ENCODE results near the gene HVCN1.

The HVCN1 gene

DNA sequence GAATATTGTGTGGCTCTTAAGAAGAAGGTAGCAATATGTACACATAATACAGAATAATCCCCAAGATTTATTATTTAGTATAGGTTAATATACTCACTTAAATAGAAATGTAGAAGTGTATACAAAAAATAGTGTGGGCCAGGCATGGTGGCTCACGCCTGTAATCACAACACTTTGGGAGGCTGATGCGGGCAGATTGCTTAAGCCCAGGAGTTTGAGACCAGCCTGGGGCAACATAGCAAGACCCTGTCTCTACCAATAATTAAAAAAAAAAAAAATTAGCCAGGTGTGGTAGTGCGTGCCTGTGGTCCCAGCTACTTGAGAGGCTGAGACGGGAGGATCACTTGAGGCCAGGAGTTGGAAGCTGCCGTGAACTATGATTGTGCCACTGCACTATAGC, 15.3 kb upstream of the HVCN1 start:
- CTCF ChIA-PET, result interaction anchor here (0.6 to 1.3 kb wide), 3 partner anchors 34 to 123 kb away, joined by 3 read pairs; no protein-coding TSS in a partner anchor
- POLR2A ChIA-PET, result no interaction called here

DNA sequence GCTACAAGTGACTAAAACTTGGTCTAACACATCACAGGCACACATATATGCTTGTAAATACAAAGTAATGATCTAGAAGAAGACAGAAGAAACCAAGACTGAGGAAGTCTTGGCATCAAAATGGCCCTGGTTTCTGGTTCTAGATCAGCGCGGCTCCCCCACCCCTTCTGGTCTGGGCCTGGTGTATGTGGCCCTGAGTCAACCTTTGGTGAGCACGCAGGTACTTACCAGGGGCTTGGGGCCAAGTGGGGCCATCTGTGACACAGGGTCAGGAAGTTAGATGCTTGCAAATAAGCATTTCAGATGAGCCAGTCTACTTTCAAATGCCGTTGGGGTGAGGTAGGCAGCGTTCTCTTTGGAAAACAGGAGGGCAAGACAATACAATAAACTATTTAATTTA, 13.2 kb upstream of the HVCN1 start:
- CTCF ChIA-PET, result no interaction called here
- DNase-seq (ENCODE audit: extremely low spot score), result no peak
- POLR2A ChIA-PET, result no interaction called here
- no peak for TF ChIP-seq HDGF (IDR thresholded peaks at IDR 0.05; ENCODE audit: borderline replicate concordance)
- no peak for TF ChIP-seq FOXM1 (IDR thresholded peaks at IDR 0.05; ENCODE audit: borderline replicate concordance)
- TF ChIP-seq L3MBTL2 (conservative IDR thresholded peaks at IDR 0.05), result no peak
- no peak for TF ChIP-seq ZNF384 (IDR thresholded peaks at IDR 0.05)
- no peak for TF ChIP-seq NFRKB (IDR thresholded peaks at IDR 0.05)
- TF ChIP-seq FOXA1 (IDR thresholded peaks at IDR 0.05), result no peak
- no peak for TF ChIP-seq SUZ12 (IDR thresholded peaks at IDR 0.05)

More for the DNA sequence above, 15.3 kb upstream of the HVCN1 start:
- no peak for TF ChIP-seq CTBP1 (IDR thresholded peaks at IDR 0.05; ENCODE audit: borderline replicate concordance)
- no peak for TF ChIP-seq FOXA1 (IDR thresholded peaks at IDR 0.05)
- no peak for TF ChIP-seq NFRKB (IDR thresholded peaks at IDR 0.05)
- no peak for TF ChIP-seq SUZ12 (IDR thresholded peaks at IDR 0.05)
- TF ChIP-seq FOXK2 (IDR thresholded peaks at IDR 0.05), result no peak
- TF ChIP-seq ARNT (IDR thresholded peaks at IDR 0.05), result no peak
- TF ChIP-seq LEF1 (IDR thresholded peaks at IDR 0.05; ENCODE audit: borderline replicate concordance), result no peak
- no peak for TF ChIP-seq ZNF384 (IDR thresholded peaks at IDR 0.05)
- no peak for TF ChIP-seq ELF4 (IDR thresholded peaks at IDR 0.05)
- TF ChIP-seq L3MBTL2 (conservative IDR thresholded peaks at IDR 0.05), result no peak
- TF ChIP-seq HDGF (IDR thresholded peaks at IDR 0.05; ENCODE audit: borderline replicate concordance), result no peak
- TF ChIP-seq BHLHE40 (IDR thresholded peaks at IDR 0.05; ENCODE audit: borderline replicate concordance), result no peak
- TF ChIP-seq, protein P1, sequence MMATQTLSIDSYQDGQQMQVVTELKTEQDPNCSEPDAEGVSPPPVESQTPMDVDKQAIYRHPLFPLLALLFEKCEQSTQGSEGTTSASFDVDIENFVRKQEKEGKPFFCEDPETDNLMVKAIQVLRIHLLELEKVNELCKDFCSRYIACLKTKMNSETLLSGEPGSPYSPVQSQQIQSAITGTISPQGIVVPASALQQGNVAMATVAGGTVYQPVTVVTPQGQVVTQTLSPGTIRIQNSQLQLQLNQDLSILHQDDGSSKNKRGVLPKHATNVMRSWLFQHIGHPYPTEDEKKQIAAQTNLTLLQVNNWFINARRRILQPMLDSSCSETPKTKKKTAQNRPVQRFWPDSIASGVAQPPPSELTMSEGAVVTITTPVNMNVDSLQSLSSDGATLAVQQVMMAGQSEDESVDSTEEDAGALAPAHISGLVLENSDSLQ (IDR thresholded peaks at IDR 0.05), result no peak
- no peak for TF ChIP-seq FOXM1 (IDR thresholded peaks at IDR 0.05; ENCODE audit: borderline replicate concordance)
- TF ChIP-seq TARDBP (IDR thresholded peaks at IDR 0.05), result no peak
- no peak for TF ChIP-seq SP1 (IDR thresholded peaks at IDR 0.05)
- no peak for DNase-seq (ENCODE audit: extremely low spot score)

DNA sequence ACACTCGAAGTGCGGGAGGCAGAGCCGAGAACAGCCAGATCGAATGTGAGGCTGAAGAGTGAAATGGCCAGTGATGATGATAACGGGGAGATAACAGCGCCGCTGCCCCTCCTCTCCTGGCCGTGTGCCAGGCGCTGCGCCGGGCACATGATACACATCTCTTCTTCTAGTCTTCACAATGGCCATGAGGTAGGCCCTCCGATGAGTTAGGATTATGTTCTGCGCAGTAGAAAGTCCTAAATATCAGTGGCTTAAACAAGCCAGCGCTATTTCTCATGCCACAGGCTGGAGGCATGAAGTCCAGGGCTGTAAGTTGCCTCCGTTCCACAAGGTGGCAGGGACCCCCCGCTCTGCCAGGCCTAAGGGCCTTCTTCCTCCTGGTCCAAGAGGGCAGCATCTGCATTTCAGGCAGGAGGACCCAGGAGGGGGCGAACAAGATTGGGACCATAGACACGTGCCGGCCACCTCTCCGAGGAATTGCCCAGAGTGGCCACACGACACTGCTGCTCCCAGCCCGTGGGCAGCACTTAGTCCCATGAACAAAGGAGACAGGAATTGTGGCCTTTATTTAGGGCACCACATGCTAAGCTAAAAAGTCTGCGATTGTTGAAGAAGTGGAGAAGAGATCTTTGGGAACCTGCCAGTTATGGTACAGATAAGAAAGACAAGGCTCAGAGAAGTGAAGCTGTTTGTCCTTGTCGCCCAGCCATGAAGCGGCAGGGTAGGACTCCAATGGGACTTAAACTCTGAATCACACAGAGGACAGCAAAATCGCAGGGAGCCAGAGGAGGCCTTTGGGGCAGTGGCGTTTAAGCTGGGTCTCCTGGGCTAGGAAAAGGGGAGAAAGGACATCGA, 10.9 kb upstream of the HVCN1 start:
- CTCF ChIA-PET, result no interaction called here
- POLR2A ChIA-PET, result no interaction called here
- no peak for DNase-seq (ENCODE audit: extremely low spot score)
- TF ChIP-seq, protein P1 (IDR thresholded peaks at IDR 0.05), result no peak

DNA sequence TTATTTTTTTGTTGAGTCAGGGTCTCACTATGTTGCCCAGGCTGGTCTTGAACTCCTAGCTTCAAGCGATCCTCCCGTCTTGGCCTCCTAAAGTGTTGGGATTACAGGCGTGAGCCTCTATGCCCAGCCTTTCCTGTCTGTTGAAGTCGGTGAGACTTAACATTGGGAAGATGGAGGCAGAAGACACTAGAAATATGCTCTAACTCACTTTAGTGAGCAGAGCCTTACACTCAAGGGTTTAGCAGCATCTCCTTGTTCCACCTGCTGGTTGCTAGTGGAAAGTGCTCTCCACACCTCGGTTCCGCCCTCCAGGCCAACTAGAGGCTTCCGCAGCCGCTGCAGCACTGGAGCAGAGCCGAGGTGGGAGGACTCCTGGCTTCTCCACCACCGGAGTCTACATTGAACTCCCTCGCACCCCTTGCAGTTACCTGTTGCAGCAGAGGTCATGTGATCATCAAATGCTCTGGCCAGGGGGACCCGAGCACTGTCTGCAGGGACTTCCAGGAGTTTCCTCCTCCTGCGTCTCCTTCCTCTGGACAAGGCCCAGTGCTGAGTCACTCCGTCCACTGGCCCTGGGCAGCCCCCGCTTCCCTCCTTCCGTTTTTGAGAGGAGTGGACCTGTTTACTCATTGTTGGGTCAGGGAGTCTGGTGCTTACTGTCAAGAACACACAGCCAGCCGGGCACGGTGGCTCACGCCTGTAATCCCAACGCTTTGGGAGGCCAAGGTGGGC, 9.4 kb upstream of the HVCN1 start:
- DNase-seq (ENCODE audit: extremely low spot score), result peak; percentile 79
- CTCF ChIA-PET, result interaction anchor here (0.7 kb wide), 1 partner anchor 238 kb away, joined by 4 read pairs; no protein-coding TSS in a partner anchor

DNA sequence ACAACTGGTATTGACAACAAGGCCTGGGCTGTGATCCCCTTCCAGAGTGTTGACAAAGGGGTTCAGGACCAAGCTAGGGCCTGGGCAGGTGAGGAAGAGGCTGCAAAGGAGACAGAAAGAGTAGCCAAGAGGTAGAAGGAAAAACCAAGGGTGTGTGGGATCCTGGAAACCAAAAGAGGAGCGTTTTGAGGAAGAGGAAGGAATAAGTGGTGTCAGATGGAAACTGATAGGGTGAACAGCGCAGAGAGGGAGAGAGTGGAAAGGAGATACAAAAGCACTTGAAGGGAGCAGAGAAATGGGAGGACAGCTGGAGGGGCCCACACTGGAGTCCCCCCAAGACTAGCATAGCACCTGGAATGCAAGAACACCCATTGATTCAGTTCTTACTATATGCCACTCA, 8.3 kb upstream of the HVCN1 start:
- DNase-seq (ENCODE audit: extremely low spot score), result no peak
- ChIA-PET CTCF (no interaction called here), POLR2A (no interaction called here)
- TF ChIP-seq FOXA1 (IDR thresholded peaks at IDR 0.05), result no peak
- TF ChIP-seq TARDBP (IDR thresholded peaks at IDR 0.05), result no peak
- no peak for TF ChIP-seq SUZ12 (IDR thresholded peaks at IDR 0.05)
- TF ChIP-seq ARNT (IDR thresholded peaks at IDR 0.05), result no peak
- no peak for TF ChIP-seq ZNF384 (IDR thresholded peaks at IDR 0.05)
- TF ChIP-seq L3MBTL2 (conservative IDR thresholded peaks at IDR 0.05), result no peak
- no peak for TF ChIP-seq SP1 (IDR thresholded peaks at IDR 0.05)
- no peak for TF ChIP-seq FOXK2 (IDR thresholded peaks at IDR 0.05)

More for the DNA sequence above, 9.4 kb upstream of the HVCN1 start:
- no peak for TF ChIP-seq ZNF384 (IDR thresholded peaks at IDR 0.05)
- TF ChIP-seq ARNT (IDR thresholded peaks at IDR 0.05), result no peak
- TF ChIP-seq SP1 (IDR thresholded peaks at IDR 0.05), result no peak
- TF ChIP-seq ELF4 (IDR thresholded peaks at IDR 0.05), result no peak
- TF ChIP-seq, protein P1 (IDR thresholded peaks at IDR 0.05), result no peak
- no peak for TF ChIP-seq TARDBP (IDR thresholded peaks at IDR 0.05)
- TF ChIP-seq FOXM1 (IDR thresholded peaks at IDR 0.05; ENCODE audit: borderline replicate concordance), result no peak
- TF ChIP-seq LEF1 (IDR thresholded peaks at IDR 0.05; ENCODE audit: borderline replicate concordance), result no peak
- TF ChIP-seq BHLHE40 (IDR thresholded peaks at IDR 0.05; ENCODE audit: borderline replicate concordance), result no peak
- TF ChIP-seq L3MBTL2 (conservative IDR thresholded peaks at IDR 0.05), result no peak
- no peak for TF ChIP-seq FOXA1 (IDR thresholded peaks at IDR 0.05)
- no peak for TF ChIP-seq SUZ12 (IDR thresholded peaks at IDR 0.05)
- TF ChIP-seq FOXK2 (IDR thresholded peaks at IDR 0.05), result no peak
- POLR2A ChIA-PET, result no interaction called here

DNA sequence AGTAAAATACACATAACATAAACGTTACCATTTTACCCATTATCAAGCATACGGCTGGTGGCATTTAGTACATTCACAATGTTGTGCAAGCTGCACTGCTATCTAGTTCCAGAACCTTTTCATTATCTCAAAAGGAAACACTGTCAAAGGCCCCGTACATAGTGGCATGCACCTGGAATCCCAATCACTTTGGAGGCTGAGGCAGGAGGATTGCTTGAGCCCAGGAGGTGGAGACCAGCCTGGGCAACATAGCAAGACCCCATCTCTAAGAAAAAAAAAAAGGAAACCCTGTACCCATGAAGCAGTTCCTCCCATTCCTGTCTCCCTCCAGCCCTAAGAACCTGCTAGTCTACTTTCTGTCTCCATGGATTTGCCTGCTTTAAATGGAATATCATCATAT, 7.4 kb upstream of the HVCN1 start:
- ChIA-PET POLR2A (no interaction called here), CTCF (interaction anchor here (0.7 kb wide), 2 partner anchors 133 to 158 kb away, joined by 3 read pairs; no protein-coding TSS in a partner anchor)
- no peak for DNase-seq (ENCODE audit: extremely low spot score)
- TF ChIP-seq CTBP1 (IDR thresholded peaks at IDR 0.05; ENCODE audit: borderline replicate concordance) (no peak), L3MBTL2 (conservative IDR thresholded peaks at IDR 0.05) (no peak), FOXK2 (IDR thresholded peaks at IDR 0.05) (no peak), SP1 (IDR thresholded peaks at IDR 0.05) (no peak), ELF4 (IDR thresholded peaks at IDR 0.05) (no peak), HDGF (IDR thresholded peaks at IDR 0.05; ENCODE audit: borderline replicate concordance) (no peak), SUZ12 (IDR thresholded peaks at IDR 0.05) (no peak), BHLHE40 (IDR thresholded peaks at IDR 0.05; ENCODE audit: borderline replicate concordance) (no peak), FOXM1 (IDR thresholded peaks at IDR 0.05; ENCODE audit: borderline replicate concordance) (no peak), ARNT (IDR thresholded peaks at IDR 0.05) (no peak), NFRKB (IDR thresholded peaks at IDR 0.05) (no peak), FOXA1 (IDR thresholded peaks at IDR 0.05) (no peak), LEF1 (IDR thresholded peaks at IDR 0.05; ENCODE audit: borderline replicate concordance) (no peak)
